Measurements from ENCODE around the gene RTL5. TPM values are rescaled to one million over a fixed set of nuclear protein-coding genes. Genes with fewer than 3 reads are reported as not detected.

The RTL5 gene
- total RNA-seq, 1 donor from 2014 or later: 19.5 TPM

- H3K4me3 Mint-ChIP-seq (ENCODE audit: unreplicated experiment): no peak overlapping the region
- H3K4me1 Mint-ChIP-seq (ENCODE audit: unreplicated experiment): no peaks in the 10 kb centered on the region
- no peak for TF ChIP-seq CTCF (IDR thresholded peaks at IDR 0.05)
- H3K27ac Mint-ChIP-seq (ENCODE audit: unreplicated experiment): no peak overlapping the region
- H3K27me3 Mint-ChIP-seq (ENCODE audit: unreplicated experiment): no peaks in the 10 kb centered on the region
- no peaks in the 10 kb centered on the region for H3K36me3 Mint-ChIP-seq (ENCODE audit: unreplicated experiment)
- H3K9me3 Mint-ChIP-seq (ENCODE audit: unreplicated experiment): peaks cover 4% of the 10 kb centered on the region
- no peak for DNase-seq (ENCODE audit: extremely low spot score, unreplicated experiment)
These were observed 29.6 kb downstream of the RTL5 start for GRCh38 chrX:72102126-72102525.

GRCh38 chrX:72101597-72102037 lies 30.1 kb downstream of the RTL5 start:
- H3K36me3 Mint-ChIP-seq (ENCODE audit: unreplicated experiment): no peaks in the 10 kb centered on the region
- H3K27ac Mint-ChIP-seq (ENCODE audit: unreplicated experiment): no peak overlapping the region
- no peak for TF ChIP-seq CTCF (IDR thresholded peaks at IDR 0.05)
- DNase-seq (ENCODE audit: extremely low spot score, unreplicated experiment): no peak
- no peaks in the 10 kb centered on the region for H3K27me3 Mint-ChIP-seq (ENCODE audit: unreplicated experiment)
- H3K4me1 Mint-ChIP-seq (ENCODE audit: unreplicated experiment): no peaks in the 10 kb centered on the region
- H3K9me3 Mint-ChIP-seq (ENCODE audit: unreplicated experiment): peaks cover 4% of the 10 kb centered on the region
- no peak overlapping the region for H3K4me3 Mint-ChIP-seq (ENCODE audit: unreplicated experiment)

DNA sequence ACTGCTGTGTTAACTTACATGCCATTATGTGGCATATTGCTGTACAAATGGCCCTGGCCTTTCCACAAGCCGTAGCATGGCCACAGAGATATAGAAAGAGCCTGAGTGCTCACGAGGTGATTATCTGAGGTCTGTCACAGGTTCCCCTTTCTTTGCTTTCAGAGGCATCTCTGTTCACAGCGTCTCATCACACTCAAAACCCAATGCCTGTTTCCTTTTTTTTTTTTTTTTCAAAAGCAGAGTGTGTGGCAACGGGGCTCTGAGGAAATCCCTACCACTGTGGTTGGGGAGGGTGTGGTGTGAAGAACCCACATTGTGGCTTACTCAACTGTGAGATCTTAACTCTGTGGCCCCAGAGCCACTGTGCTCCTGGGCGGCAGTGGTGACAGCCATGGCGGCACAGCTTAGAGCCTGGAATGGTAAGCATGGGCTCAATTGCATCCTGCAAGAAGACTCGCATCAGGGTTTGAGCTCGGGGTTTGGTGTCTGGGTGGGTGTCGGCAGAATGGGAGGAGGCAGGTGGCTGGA lies 30.8 kb downstream of the RTL5 start:
- no peak for TF ChIP-seq CTCF (IDR thresholded peaks at IDR 0.05)
- Mint-ChIP-seq H3K27ac (ENCODE audit: unreplicated experiment) (no peak overlapping the region), H3K9me3 (ENCODE audit: unreplicated experiment) (peaks cover 4% of the 10 kb centered on the region), H3K27me3 (ENCODE audit: unreplicated experiment) (no peaks in the 10 kb centered on the region), H3K4me1 (ENCODE audit: unreplicated experiment) (no peaks in the 10 kb centered on the region), H3K36me3 (ENCODE audit: unreplicated experiment) (no peaks in the 10 kb centered on the region), H3K4me3 (ENCODE audit: unreplicated experiment) (no peak overlapping the region)
- DNase-seq (ENCODE audit: extremely low spot score, unreplicated experiment): no peak

- no peaks in the 10 kb centered on the region for H3K27me3 Mint-ChIP-seq (ENCODE audit: unreplicated experiment)
- H3K4me1 Mint-ChIP-seq (ENCODE audit: unreplicated experiment): no peaks in the 10 kb centered on the region
- TF ChIP-seq CTCF (IDR thresholded peaks at IDR 0.05): no peak
- DNase-seq (ENCODE audit: extremely low spot score, unreplicated experiment): no peak
- no peak overlapping the region for H3K4me3 Mint-ChIP-seq (ENCODE audit: unreplicated experiment)
- H3K9me3 Mint-ChIP-seq (ENCODE audit: unreplicated experiment): peaks cover 4% of the 10 kb centered on the region
- no peaks in the 10 kb centered on the region for H3K36me3 Mint-ChIP-seq (ENCODE audit: unreplicated experiment)
- no peak overlapping the region for H3K27ac Mint-ChIP-seq (ENCODE audit: unreplicated experiment)
These were observed 31.5 kb downstream of the RTL5 start for GRCh38 chrX:72100051-72100755.

DNA sequence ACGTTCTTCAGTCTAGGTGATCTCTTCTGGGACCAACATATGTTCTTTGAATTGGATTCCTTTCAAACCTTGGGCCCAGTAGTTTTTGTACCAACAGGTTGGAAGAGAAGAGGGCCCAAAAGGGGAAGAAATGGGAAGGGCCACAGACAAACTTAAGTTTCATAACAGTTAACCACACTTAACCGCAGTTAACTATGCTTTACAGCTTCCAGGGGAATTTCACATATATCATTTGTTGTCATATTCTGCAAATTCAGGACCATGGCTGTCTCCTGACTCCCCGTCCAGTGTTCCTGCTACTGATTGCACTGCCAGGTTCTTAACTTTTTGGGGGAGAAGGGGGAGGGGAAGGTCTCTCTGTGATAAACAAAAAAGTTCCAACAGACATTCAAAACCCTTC lies 34.6 kb downstream of the RTL5 start:
- no peak for TF ChIP-seq CTCF (IDR thresholded peaks at IDR 0.05)
- Mint-ChIP-seq H3K27ac (ENCODE audit: unreplicated experiment) (no peak overlapping the region), H3K27me3 (ENCODE audit: unreplicated experiment) (no peaks in the 10 kb centered on the region), H3K9me3 (ENCODE audit: unreplicated experiment) (no peaks in the 10 kb centered on the region), H3K36me3 (ENCODE audit: unreplicated experiment) (no peaks in the 10 kb centered on the region), H3K4me1 (ENCODE audit: unreplicated experiment) (no peaks in the 10 kb centered on the region), H3K4me3 (ENCODE audit: unreplicated experiment) (no peak overlapping the region)
- DNase-seq (ENCODE audit: extremely low spot score, unreplicated experiment): no peak
